ENCODE measurements around the gene RBSN.

The RBSN gene

GRCh38 chr3:15064835-15065549, 34.0 kb downstream of the RBSN start, which contains the start of gene MRPS25 (continued):
- TF ChIP-seq, protein P1, sequence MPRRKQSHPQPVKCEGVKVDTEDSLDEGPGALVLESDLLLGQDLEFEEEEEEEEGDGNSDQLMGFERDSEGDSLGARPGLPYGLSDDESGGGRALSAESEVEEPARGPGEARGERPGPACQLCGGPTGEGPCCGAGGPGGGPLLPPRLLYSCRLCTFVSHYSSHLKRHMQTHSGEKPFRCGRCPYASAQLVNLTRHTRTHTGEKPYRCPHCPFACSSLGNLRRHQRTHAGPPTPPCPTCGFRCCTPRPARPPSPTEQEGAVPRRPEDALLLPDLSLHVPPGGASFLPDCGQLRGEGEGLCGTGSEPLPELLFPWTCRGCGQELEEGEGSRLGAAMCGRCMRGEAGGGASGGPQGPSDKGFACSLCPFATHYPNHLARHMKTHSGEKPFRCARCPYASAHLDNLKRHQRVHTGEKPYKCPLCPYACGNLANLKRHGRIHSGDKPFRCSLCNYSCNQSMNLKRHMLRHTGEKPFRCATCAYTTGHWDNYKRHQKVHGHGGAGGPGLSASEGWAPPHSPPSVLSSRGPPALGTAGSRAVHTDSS (tag by site-specific recombination; IDR thresholded peaks at IDR 0.05) = no peak
- TF ChIP-seq SALL2 (tag by site-specific recombination; IDR thresholded peaks at IDR 0.05; ENCODE audit: borderline replicate concordance) (no peak), ZNF16 (tag by site-specific recombination; IDR thresholded peaks at IDR 0.05; ENCODE audit: low read depth) (no peak), OSR2 (tag by site-specific recombination; IDR thresholded peaks at IDR 0.05) (no peak), ZSCAN30 (tag by site-specific recombination; IDR thresholded peaks at IDR 0.05) (no peak; the same call in none of the 2 replicates), ZNF133 (tag by site-specific recombination; IDR thresholded peaks at IDR 0.05) (no peak), ZNF266 (tag by site-specific recombination; IDR thresholded peaks at IDR 0.05; ENCODE audit: low read depth) (no peak), ZNF610 (tag by site-specific recombination; IDR thresholded peaks at IDR 0.05; ENCODE audit: borderline replicate concordance) (peak; percentile 72; the same call in 1 of the 2 replicates)
- TF ChIP-seq, protein P2, sequence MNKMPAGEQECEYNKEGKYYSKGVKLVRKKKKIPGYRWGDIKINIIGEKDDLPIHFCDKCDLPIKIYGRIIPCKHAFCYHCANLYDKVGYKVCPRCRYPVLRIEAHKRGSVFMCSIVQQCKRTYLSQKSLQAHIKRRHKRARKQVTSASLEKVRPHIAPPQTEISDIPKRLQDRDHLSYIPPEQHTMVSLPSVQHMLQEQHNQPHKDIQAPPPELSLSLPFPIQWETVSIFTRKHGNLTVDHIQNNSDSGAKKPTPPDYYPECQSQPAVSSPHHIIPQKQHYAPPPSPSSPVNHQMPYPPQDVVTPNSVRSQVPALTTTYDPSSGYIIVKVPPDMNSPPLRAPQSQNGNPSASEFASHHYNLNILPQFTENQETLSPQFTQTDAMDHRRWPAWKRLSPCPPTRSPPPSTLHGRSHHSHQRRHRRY (tag by site-specific recombination; IDR thresholded peaks at IDR 0.05) = no peak
- TF ChIP-seq, protein P3, sequence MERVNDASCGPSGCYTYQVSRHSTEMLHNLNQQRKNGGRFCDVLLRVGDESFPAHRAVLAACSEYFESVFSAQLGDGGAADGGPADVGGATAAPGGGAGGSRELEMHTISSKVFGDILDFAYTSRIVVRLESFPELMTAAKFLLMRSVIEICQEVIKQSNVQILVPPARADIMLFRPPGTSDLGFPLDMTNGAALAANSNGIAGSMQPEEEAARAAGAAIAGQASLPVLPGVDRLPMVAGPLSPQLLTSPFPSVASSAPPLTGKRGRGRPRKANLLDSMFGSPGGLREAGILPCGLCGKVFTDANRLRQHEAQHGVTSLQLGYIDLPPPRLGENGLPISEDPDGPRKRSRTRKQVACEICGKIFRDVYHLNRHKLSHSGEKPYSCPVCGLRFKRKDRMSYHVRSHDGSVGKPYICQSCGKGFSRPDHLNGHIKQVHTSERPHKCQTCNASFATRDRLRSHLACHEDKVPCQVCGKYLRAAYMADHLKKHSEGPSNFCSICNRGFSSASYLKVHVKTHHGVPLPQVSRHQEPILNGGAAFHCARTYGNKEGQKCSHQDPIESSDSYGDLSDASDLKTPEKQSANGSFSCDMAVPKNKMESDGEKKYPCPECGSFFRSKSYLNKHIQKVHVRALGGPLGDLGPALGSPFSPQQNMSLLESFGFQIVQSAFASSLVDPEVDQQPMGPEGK (tag by site-specific recombination; IDR thresholded peaks at IDR 0.05) = 0 out of 2 replicates have a peak, but pooled peaks have one; percentile 28

DNA sequence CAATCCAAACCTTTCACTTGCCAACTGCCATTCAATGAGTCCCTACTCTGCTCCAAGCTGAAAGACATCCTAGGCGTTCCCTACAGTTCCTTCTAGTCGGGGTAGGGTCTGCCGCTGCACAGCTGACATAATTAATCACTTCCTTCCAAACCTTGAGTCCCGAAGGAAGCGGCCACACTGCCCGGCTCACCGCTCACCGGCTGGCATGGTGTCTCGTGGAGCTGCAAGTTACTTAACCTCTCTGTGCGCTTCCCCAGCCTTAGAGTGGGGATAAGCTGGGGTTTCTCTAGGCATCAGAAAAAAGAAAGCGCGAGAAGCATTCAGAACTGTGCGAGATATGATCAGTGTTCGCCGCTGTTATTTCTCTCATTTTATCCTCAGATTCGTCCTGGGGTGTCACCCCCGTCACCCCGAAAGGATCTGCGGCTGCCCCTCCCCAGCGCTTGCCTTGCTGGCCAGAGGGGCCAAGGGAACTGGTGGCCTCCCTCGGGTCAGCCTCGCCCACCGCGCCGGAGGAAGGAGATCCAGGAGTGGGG, 34.6 kb downstream of the RBSN start:
- ChIA-PET CTCF (interaction anchor here (1.2 kb wide), 1 partner anchor 44 kb away, joined by 3 read pairs; no protein-coding TSS in a partner anchor), POLR2A (interaction anchor here (0.6 to 2.6 kb wide), 11 partner anchors 13 to 886 kb away, joined by 3 to 19 read pairs (median 4); partner anchors contain the start of genes BTD, CAPN7, HACL1 and LSM3)
- Histone ChIP-seq H3K4me1 (ENCODE audit: control insufficient read depth, insufficient read depth, low read length) (no peaks in the 10 kb centered on the region), H3K9me3 (ENCODE audit: control insufficient read depth, insufficient read depth, low read depth, low read length) (no peaks in the 10 kb centered on the region), H3K4me3 (ENCODE audit: low read depth, low read length) (peak overlapping the region; percentile 90), H3K27ac (ENCODE audit: extremely low read depth, low read depth, low read length) (peak overlapping the region; percentile 54; the same call in 1 of the 2 replicates), H3K36me3 (ENCODE audit: control insufficient read depth in 2 of 2, insufficient read depth in 1 of 2, low read length in 2 of 2) (peaks cover 9 to 22% of the 10 kb centered on the region in 2 experiments)
- no peak for TF ChIP-seq ZNF558 (tag by site-specific recombination; IDR thresholded peaks at IDR 0.05)
- TF ChIP-seq ZNF133 (tag by site-specific recombination; IDR thresholded peaks at IDR 0.05) = no peak
- TF ChIP-seq, protein P4, sequence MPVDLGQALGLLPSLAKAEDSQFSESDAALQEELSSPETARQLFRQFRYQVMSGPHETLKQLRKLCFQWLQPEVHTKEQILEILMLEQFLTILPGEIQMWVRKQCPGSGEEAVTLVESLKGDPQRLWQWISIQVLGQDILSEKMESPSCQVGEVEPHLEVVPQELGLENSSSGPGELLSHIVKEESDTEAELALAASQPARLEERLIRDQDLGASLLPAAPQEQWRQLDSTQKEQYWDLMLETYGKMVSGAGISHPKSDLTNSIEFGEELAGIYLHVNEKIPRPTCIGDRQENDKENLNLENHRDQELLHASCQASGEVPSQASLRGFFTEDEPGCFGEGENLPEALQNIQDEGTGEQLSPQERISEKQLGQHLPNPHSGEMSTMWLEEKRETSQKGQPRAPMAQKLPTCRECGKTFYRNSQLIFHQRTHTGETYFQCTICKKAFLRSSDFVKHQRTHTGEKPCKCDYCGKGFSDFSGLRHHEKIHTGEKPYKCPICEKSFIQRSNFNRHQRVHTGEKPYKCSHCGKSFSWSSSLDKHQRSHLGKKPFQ (tag by site-specific recombination; IDR thresholded peaks at IDR 0.05) = no peak
- no peak for TF ChIP-seq ZBTB21 (tag by site-specific recombination; IDR thresholded peaks at IDR 0.05)
- TF ChIP-seq ZNF202 (tag by site-specific recombination; IDR thresholded peaks at IDR 0.05; ENCODE audit: borderline replicate concordance) = no peak
- TF ChIP-seq ZNF585B (tag by site-specific recombination; IDR thresholded peaks at IDR 0.05) = no peak
- TF ChIP-seq ZFP3 (tag by site-specific recombination; IDR thresholded peaks at IDR 0.05; ENCODE audit: low read depth) = no peak
- TF ChIP-seq ZBTB48 (tag by site-specific recombination; IDR thresholded peaks at IDR 0.05) = no peak
- TF ChIP-seq ZNF768 (tag by site-specific recombination; IDR thresholded peaks at IDR 0.05) = peak; percentile 47
- TF ChIP-seq, protein P3 (tag by site-specific recombination; IDR thresholded peaks at IDR 0.05) = 0 out of 2 replicates have a peak, but pooled peaks have one; percentile 39
- TF ChIP-seq, protein P5, sequence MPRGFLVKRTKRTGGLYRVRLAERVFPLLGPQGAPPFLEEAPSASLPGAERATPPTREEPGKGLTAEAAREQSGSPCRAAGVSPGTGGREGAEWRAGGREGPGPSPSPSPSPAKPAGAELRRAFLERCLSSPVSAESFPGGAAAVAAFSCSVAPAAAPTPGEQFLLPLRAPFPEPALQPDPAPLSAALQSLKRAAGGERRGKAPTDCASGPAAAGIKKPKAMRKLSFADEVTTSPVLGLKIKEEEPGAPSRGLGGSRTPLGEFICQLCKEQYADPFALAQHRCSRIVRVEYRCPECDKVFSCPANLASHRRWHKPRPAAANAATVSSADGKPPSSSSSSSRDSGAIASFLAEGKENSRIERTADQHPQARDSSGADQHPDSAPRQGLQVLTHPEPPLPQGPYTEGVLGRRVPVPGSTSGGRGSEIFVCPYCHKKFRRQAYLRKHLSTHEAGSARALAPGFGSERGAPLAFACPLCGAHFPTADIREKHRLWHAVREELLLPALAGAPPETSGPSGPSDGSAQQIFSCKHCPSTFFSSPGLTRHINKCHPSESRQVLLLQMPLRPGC (tag by site-specific recombination; IDR thresholded peaks at IDR 0.05) = no peak
- TF ChIP-seq ZNF394 (tag by site-specific recombination; IDR thresholded peaks at IDR 0.05; ENCODE audit: borderline replicate concordance) = peak; percentile 70
- TF ChIP-seq SP3 (tag by site-specific recombination; IDR thresholded peaks at IDR 0.05) = no peak
- no peak for TF ChIP-seq ZNF580 (tag by site-specific recombination; IDR thresholded peaks at IDR 0.05)

All from HEK293 (cell line).